NCI-H1417 treated with DMSO at 0.1 percent for 48 hours (cell line): ENCODE results near the gene C19orf67.

ENCODE experiments used
- DNase-seq: peaks from one replicate; lab custom pipeline; 2025; lab: John Stamatoyannopoulos, UW

C19orf67 gene

DNA sequence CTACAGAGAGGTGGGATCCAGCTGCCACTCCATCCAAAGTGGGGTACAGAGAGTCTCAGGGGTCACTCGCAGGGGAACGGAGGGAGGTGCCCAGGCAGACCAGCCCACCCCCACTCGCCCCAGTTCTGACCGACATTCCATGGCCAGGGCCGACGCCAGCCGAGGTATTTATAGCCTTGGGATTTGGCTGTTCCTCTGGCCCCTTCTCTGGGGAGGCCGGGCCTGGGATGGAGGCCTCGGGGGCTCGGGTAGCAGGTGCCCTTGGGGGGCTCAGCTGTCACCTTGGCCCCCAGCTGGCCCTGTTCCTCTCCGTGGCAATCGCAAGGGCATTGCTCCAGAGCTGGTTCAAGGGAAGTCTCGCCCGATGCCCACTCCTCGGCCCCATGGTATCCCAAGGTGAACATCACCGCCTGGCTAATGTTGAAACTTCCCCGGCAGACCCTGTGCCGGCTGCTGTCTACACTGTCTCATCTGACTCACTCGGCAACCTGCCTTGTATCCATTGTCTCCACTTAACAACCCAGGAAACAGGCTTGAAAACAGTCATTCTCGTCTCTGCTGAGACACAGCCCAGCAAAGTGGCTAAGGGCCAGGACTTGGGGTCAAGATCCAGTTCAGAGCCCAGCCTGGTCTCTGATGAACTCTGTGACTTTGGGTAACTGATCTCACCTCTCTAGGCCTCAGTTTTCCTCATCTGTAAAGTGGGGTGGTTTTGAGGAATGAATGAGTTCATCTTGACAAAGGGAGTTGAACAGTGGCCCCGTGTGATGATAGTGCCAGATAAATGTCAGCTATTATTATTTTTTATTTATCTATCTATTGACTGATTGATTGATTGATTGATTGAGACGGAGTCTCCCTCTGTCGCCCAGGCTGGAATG lies 22.2 kb upstream of the C19orf67 start:
- no peak for DNase-seq

DNA sequence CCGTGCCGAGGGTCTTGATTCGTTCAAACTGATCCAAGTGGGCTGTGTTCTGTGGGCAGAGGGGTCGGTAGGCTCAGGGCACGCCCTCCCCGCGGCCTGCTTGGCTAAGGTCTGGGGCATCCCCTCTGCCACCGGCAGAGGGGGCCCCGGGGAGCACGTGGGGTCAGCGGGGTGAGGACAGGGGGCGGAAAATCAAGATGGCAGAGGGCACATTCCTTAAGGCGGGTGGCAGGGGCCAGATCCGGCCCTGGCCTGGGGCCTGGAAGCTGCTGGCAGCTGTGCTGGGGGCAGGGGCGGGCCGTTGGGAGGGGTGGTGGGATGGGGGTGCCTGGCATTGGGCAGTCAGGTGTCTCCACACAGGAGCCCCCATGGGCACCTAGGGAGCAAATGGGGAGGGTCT lies 21.3 kb upstream of the C19orf67 start:
- no peak for DNase-seq

DNA sequence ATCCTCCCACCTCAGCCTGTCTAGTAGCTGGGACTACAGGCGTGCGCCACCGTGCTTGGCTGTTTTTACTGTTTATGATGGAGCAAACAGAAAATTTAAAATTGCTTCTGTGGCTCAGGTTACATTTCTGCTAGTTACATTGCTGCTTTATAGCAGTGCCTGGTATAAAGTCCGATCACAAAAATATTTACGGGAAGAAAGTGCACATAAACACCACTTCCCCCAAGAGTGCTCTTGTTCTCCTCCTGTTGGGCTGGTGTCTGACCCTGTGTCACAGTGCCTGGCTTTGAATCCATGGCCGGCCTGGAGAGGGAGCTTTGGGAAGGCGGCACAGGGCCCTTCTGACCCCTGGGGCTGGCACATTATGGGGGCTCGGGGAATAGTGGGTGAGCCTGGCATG lies 20.1 kb upstream of the C19orf67 start:
- DNase-seq = no peak

DNA sequence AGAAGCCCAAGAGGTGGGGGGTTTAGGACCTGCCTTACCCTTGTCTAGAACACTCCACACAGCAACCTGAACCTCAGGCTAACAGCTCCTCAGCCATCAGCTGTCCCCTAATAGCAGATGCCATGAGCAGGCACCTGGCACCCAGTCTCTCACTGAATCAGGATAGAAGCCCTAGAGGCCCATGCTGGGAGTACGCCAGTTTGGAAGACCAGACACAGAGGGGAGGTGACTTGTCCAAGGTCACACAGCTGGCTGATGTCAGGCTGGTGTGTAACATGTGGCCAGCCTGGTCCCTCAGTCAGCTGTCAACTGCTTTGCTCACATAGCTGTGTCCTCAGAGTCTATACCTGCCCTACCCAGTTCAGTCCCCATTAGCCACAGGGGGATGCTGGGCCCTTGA lies 17.7 kb upstream of the C19orf67 start:
- DNase-seq = no peak

DNA sequence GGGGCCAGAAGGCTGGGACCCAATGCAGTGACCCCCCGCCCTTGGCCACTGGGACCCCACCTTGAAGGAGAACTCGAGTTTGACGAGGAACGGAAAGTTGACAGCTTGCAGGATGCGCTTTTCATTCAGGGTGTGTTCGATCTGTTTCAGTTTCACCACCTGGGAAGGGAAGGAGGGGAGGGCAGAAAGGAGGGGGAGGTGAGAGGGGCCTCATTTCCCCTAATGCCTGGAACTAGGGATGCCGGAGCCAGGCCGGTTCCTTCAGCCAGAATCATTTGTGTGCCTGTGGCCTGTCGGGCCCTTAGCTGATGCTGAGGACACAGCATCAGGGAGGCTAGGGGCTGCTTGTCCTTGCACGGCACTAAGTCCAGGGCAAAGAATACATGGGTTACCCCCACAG lies 17.2 kb upstream of the C19orf67 start:
- no peak for DNase-seq

DNA sequence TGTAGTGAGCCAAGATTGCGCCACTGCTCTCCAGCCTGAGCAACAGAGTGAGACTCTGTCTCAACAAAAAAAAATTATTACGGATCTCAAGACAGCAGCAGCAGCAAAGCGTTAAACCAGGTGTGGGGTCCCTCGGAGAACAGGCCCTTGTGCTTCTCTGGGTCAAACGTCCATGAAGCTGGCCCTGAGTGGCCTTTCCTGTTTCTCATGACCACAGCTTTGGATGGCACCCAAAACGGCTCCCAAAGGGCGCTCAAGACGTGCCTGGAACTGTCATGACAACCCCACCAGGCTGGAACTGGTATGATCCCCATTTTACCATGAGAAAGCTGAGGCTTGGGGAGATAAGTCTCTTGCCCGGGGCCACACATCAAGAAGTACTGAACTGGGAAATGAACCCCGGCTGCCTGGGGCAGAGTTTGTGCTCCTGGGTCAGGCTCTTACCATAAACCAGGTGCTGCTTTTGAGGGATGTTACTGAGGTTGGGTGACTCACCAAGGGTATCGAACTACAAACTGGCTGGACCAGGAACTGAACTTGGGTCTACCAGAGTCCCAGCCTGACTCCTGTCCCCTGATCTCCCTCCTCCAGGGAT lies 16.6 kb upstream of the C19orf67 start:
- DNase-seq = no peak

DNA sequence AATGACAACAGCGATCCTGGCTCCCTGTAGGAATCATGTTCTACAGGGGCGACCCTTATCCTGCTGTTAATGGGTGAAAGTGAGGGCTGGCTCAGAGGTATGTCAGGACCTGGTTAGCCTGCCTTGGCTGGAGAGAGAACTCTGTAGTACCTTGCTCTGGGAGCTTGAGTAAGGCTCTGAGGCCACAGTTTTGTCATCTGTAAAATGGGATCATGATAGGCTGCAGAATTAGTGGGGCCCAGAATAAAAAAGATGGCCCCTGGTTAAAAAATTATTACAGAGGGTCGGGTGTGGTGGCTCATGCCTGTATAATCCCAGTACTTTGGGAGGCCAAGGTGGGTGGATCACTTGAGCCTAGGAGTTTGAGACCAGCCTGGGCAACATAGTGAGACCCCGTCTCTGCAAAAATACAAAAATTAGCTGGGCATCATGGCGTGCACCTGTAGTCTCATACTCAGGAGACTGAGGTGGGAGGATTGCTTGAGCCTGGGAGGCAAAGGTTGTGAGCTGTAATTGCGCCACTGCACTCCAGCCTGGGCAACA lies 15.5 kb upstream of the C19orf67 start:
- no peak for DNase-seq

DNA sequence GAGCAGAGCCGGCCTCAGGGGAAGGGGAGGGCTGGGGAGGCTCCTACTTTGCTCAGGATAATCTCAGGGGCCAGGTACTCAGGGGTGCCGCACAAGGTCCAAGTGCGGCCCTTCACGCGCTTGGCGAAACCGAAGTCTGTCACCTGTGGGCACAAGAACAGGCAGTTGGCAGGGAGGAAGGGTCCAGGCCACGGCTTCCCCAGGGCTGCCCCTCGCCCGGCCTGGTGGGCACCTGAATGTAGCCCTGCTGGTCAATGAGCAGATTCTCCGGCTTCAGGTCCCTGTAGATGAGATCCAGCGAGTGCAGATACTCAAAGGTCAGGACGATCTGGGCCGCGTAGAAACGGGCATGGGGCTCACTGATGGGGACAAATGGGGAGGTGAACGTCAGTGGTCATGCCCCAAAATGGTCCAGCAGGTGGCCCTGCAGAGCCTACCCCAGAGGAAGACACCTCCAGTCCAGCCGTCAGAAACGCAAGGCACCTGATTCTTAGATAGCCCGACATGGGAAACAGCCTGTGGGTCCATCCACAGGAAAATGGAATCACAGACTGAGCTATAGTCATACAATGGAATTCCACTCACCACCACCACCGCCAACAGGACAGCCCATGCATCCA lies 12.1 kb upstream of the C19orf67 start:
- DNase-seq = no peak

DNA sequence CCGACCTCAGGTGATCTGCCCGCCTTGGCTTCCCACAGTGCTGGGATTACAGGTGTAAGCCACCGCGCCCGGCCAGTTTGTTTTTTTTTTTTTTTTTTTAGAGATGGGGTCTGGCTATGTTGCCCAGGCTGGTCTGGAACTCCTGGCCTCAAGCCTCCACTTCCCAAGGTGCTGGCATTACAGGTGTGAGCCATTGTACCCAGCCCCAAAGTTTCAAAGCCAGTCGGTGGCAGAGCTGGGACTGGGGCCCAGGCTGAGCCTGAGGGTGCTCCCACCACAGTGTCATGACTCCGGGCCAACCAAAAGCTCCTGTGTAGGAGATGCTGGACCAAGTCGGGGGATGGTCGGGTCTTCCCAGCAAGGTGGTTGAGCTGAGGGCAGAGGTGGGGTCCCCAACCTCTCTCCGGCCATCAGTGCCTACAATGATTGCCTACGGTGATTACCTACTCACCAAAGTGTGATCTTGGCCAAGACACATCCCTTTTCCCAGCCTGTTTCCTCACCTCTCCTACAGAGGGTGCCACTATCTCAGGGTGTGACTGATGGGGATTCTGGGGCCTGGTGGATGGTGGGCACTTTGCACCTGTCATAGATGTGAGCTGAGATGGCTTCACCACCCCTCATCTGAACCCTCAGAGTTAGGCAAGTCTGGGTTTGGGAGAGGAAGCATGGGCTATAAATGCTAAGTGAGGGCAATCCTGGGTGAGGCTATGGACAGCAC lies 10.8 kb upstream of the C19orf67 start:
- DNase-seq = no peak

DNA sequence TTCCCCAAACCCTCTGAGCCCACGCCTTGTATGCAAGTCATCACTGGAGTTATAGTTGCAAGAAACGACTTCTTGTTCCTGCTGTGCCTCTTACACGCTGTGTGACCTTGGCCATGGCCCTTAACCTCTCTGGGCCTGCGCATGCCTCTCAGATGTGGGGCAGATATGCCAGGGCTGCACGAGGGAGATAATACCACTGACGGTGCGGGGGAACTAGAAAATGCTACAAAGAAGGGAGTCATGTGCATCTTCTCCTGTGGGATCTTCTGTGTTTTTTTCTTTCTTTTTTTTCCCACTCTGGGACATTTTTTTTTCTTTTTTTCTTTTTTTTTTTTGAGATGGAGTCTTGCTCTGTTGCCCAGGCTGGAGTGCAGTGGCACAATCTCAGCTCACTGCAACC lies 9.3 kb upstream of the C19orf67 start:
- no peak for DNase-seq

DNA sequence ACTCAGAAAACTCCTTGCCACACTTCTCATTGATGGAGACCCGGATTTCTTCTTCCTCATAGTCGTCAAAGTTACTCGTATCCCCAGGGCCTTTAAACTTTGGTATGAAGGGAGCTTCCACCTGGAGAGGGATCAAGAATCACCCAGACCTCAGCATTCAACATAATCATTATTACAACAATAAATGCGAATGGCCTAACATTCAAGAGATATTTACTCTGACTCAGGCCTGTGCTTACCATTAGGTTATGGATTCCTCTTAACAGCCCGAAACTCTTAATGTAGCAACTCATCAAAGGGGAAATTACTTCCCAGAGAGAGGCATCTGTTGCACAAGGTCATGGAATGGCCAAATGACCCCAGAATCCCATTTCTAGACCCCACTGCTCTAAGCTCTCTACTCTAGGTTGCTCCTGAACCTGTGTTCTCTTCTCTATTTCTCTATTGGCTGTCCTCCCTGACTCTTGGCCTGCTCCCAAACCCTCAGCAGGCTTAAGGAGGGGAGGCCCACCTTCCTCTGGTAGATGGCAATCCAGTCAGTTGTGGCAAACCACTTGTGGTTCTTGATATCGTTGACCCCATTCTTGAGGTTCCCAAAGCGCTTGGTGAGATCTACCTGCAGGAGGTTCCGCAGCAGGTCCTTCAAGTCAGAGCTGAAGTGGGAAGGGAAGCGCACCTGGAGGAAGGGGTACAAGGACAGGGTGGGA lies 7.7 kb upstream of the C19orf67 start:
- DNase-seq = no peak

DNA sequence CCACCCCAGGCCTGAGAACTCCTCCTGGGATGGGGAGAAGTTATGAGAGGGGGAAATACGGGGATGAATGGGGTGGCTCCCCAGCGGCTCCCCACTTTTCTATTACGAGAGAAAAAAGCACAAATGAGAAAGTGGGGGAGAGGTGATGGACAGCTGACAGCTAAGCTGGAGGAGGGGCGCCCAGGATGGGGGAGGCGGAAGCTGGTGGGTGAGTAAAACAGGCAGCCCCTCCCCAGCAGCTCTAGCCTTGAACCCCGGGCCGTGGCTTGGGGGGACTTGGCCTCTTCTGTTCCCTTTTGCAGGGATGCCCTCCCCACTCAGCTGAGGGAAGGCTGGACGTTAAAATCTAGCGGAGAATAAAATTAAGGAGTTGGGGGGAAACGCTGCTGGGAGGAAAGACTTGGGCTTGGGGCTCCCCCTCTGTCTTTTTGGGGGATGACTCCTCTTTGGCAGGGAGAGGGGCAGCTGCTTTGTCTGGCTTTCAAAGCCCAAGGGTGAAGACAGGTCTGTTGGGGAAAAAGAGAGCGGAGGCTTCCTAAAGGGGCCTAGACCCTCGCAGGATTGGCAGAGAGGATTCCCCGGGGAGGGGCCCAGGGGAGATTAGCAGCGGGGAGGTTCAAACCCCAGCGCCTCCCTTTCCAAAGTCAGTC lies 6.4 kb upstream of the C19orf67 start:
- no peak for DNase-seq

DNA sequence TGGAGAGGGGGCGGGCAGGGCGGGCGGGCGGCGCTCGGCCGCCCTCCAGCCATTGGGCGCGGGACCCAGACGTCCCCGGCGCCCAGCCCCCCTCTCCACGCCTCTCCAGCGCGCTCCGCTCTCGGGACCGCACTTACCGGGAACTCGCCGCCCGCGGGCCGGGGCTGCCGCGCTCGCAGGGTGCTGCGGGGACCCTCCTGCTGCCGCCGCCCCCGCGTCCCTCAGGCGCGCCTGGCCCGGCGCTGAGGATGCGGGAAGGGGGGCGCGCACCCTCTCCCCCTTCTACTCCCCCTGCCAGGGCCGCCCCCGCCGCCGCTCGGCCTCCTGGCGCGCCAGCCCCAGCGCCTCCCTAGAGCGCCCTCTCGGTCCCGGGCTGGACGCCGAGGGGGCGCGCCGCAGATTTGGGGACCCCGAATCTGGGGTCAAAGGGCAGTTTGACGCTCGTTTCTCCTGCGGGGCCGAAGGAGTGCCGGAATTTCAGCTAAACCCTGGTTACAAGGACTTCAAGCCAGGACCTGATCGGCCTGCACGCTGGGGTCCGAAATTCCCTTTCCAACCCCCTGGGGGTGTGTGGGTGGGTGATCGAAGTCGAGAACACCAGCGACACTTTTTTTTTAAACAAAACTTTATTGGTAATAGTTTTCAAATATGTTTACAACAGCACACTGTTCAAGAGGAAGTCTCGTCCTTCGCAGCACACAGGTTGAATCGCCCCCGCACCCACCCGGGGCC lies 5.7 kb upstream of the C19orf67 start:
- no peak for DNase-seq

DNA sequence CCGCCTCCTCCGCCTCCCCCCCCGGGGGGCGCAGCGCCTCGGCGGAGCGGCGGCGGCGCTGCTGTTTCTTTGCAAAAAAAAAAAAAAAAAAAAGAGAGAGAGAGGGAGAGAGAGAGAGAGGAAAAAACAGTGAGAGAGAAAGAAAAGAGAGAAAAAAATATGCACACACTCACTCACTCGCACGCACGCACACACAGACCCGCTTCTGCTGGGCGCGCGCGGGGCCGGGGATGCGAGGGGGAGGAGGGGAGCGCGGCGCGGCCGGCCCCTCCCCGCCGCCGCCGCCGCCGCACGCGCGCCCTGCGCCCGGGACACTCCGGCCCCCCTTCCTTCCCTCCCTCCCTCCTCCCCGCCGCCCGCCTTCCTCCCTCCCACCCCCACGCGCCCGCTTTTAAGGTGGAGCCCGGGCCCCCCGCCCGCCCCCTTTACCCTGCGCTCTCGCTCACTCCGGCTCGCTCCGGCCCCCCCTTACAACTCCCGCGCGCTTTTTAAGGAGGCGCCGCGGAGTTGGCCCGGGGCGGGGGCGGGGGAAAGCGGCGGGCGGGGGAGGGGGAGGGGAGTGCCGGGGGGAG lies 5.0 kb upstream of the C19orf67 start, which contains the start of gene SAMD1:
Gene SAMD1, minus strand, starts transcription at position 243 of the 572 bp plus-strand sequence.
- no peak for DNase-seq

DNA sequence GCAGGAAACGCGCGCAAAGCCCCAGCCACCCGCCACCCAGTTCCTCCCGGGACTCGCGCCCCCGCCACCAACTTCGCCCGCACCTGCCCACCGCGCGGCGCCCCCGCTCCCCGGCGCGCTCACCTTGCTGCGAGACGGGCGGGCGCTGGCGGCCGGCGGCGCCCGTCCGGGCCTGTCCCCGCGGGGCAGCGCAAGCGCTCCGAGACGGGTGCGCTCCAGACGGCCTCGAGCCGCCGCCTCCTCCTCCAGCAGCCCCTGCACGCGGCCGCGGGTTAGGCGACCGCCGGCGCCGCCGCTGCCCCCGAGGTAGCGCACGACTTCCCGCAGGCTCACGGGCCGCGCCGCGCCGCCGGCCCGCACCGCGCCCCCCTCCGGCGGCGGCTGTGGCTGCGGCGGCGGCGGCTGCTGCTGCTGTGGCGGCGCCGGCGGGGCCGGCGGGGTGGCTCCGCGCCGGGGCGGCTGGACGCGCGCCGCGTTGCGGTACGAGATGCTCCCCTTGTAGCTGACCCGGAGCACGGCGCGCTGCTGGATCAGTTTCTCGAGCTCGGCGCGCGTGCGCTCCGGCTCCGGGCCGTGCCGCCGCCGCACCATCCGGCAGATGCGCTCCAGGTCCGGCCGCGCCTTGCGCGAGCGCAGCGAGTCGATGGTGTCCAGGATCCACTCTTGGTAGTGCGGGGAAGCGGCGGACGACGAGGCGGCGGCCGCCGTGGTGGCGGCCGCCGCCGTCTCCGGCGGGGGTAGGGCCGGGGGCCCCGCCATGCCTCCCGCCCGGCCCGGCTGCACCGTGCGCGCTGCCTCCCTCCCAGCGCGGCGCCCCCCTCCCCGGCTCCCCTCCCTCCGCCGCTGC lies 4.3 kb upstream of the C19orf67 start:
- DNase-seq = no peak

DNA sequence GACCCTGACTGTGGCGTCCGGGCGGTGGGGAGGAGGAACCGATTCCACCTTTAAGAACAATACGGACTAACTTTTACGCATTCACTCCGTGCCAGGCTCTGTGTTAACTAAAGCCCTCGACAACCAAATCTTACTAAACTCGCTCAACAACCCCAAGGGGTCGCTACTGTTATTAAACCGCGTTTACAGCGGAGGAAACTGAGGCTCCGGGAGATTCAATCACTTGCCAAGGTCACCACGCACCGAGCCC lies 3.8 kb upstream of the C19orf67 start:
- DNase-seq = no peak

DNA sequence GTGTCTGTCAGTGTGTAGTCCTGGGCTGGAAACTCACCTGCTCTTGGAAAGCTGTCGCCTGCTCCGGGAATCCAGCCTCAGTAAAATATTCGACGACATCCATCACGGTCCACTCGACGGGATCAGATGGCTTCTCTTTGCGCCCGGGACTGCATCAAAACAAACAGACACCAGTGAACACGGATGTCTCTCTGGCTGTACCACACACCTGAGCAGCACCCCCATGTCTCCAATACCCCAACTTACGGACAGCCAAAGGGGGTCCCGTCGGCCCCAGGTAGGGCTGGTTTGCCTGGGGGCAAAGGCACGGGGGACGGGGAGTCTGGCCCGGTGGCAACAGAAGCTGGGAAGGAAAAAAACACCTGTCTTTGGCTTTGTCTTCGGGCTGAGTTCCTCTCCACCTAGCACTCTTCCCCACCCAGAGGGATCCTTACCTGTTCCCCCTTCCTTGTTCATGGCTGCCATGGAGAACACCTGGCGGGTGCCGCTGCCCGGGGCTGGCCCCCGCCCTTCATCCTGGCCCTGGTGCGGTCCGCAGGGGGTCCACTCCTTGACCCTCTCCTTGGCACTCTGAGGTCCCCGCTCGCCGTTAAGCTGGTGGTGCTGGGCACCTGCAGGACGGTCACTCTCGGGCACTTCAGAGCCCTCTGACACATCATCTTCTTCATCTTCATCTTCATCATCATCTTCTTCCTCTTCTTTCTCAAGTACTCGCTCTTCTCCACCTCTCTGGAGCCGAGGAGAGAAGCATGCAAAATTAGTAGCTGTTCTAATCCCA lies 3.2 kb upstream of the C19orf67 start:
- DNase-seq = no peak

DNA sequence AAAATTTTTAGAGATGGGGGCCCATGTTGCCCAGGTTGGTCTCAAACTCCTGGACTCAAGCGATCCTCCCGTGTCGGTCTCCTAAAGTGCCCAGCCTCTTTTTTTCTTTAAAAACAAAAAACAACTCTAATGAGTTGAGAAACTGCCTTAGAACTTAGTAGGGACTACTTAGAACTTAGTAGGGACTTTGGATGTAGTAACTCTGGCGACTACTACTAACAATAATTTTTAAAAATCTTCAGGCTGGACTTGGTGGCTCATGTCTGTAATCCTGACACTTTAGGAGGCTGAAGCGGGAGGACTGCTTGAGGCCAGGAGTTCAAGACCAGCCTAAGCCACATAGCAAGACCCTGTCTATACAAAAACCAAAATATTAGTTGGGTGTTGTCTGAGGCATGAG lies 515 bp upstream of the C19orf67 start:
- DNase-seq = no peak

DNA sequence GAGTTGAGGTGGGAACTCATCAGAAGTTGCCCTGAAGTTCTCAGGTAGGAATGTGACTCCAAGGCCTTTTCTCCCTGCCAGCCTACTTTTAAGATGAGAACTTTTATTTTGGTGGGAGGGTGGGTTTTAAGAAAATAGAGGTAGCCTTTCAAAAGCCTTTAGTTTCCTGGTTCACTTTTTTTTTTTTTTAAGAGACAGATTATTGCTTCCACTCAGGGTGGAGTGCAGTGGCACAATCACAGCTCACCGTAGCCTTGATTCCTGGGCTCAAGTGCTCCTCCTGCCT lies 3.0 kb downstream of the C19orf67 start:
- DNase-seq = no peak
